PC-3 (cell line): ENCODE data around the gene CFAP57.

ENCODE experiments used
- CTCF ChIP-seq: fragments of 300-600 bp; sonication (generic); conservative IDR thresholded peaks from 2 replicates; pipeline ENCODE4 v1.5.1; 2017; ENCODE audit warnings: antibody characterized with exemption, low read depth, mild to moderate bottlenecking, low read length
- EZH2 ChIP-seq: fragments of 300-600 bp; sonication (generic); IDR thresholded peaks from one replicate; pipeline ENCODE4 v1.6.1; 2017; ENCODE audit warnings: antibody characterized with exemption, mild to moderate bottlenecking, low read length; ENCODE audit not compliant: unreplicated experiment
- EZH2phosphoT487 ChIP-seq: fragments of 300-600 bp; sonication (generic); IDR thresholded peaks from 2 replicates; pipeline ENCODE4 v1.6.1; 2018; ENCODE audit warnings: mild to moderate bottlenecking, antibody characterized with exemption, low read length, borderline replicate concordance

GRCh38 chr1:43165765-43166164 lies 6.4 kb upstream of the CFAP57 start:
- no peak for TF ChIP-seq CTCF
- TF ChIP-seq EZH2phosphoT487: no peak
- no peak for TF ChIP-seq EZH2
